Measurements from ENCODE around the gene HCRT.

DNA sequence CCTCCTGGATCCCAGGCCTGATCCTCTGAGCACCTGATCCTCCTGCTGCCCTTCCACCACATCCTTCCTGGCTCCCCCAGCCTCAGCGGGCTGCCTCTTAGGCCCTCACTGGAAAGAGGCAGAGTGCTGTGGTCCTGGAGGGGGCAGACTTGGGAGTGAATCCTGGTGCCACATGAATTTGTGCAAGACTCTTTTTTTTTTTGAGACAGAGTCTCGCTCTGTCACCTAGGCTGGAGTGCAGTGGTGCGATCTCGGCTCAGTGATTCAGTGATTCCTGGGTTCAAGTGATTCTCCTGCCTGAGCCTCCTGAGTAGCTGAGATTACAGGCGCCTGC is 6.0 kb upstream of the HCRT start:
- TF ChIP-seq, protein P1, sequence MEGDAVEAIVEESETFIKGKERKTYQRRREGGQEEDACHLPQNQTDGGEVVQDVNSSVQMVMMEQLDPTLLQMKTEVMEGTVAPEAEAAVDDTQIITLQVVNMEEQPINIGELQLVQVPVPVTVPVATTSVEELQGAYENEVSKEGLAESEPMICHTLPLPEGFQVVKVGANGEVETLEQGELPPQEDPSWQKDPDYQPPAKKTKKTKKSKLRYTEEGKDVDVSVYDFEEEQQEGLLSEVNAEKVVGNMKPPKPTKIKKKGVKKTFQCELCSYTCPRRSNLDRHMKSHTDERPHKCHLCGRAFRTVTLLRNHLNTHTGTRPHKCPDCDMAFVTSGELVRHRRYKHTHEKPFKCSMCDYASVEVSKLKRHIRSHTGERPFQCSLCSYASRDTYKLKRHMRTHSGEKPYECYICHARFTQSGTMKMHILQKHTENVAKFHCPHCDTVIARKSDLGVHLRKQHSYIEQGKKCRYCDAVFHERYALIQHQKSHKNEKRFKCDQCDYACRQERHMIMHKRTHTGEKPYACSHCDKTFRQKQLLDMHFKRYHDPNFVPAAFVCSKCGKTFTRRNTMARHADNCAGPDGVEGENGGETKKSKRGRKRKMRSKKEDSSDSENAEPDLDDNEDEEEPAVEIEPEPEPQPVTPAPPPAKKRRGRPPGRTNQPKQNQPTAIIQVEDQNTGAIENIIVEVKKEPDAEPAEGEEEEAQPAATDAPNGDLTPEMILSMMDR (IDR thresholded peaks at IDR 0.05) = no peak
- TF ChIP-seq EZH2 (IDR thresholded peaks at IDR 0.05) = no peak

All from neural progenitor cell (in vitro differentiated cells).